Measurements from ENCODE around the gene AAGAB. TPM values are rescaled to one million over a fixed set of nuclear protein-coding genes. Genes with fewer than 3 reads are reported as not detected.

Gene AAGAB
- total and polyA plus RNA-seq, 9 donors: 7.8 to 37.1 (median 22.8) TPM

- intact Hi-C loops (cut with DNase I): loop anchor here in 1 of 4 donors (10.0 kb wide), 1 partner anchor 97 kb away; the partner anchor contains the start of gene SMAD3
- WGBS, 3 donors: 89 to 92% (median 92%) methylated on average over 5 of the region's 5 CpGs
- DNase-seq: peak in 1 of 5 donors; percentile 4
- H3K9me3 ChIP-seq: no peaks in the 10 kb centered on the region
- TF ChIP-seq CTCF (IDR thresholded peaks at IDR 0.05) (no peak), EP300 (IDR thresholded peaks at IDR 0.05) (no peak), POLR2A (IDR thresholded peaks at IDR 0.05) (no peak)
- no peaks in the 10 kb centered on the region for H3K36me3 ChIP-seq
- no peaks in the 10 kb centered on the region for H3K27me3 ChIP-seq
- no peak overlapping the region for H3K4me3 ChIP-seq
- peaks cover 23% of the 10 kb centered on the region for H3K4me1 ChIP-seq (ENCODE audit: insufficient read depth)
- no peak overlapping the region for H3K27ac ChIP-seq
These were observed 93.0 kb downstream of the AAGAB start for GRCh38 chr15:67161412-67161811.

- DNase-seq: peak in 1 of 5 donors; percentile 9
- Histone ChIP-seq H3K27me3 (no peaks in the 10 kb centered on the region), H3K9me3 (no peaks in the 10 kb centered on the region), H3K4me3 (no peak overlapping the region), H3K4me1 (ENCODE audit: insufficient read depth) (peaks cover 10% of the 10 kb centered on the region), H3K27ac (no peak overlapping the region), H3K36me3 (no peaks in the 10 kb centered on the region)
- WGBS, 3 donors: 84 to 93% (median 88%) methylated on average over 7 of the region's 7 CpGs
- TF ChIP-seq EP300 (IDR thresholded peaks at IDR 0.05) (no peak), CTCF (IDR thresholded peaks at IDR 0.05) (no peak), POLR2A (IDR thresholded peaks at IDR 0.05) (no peak)
- intact Hi-C loops (cut with DNase I): loop anchor here in 1 of 4 donors (2.0 kb wide), 1 partner anchor 70 kb away; no protein-coding TSS in a partner anchor
These were observed 96.1 kb downstream of the AAGAB start for GRCh38 chr15:67158367-67158766.

GRCh38 chr15:67157521-67158252, 96.8 kb downstream of the AAGAB start:
- Histone ChIP-seq H3K4me1 (ENCODE audit: insufficient read depth) (peaks cover 11% of the 10 kb centered on the region), H3K27ac (no peak overlapping the region), H3K36me3 (no peaks in the 10 kb centered on the region), H3K27me3 (no peaks in the 10 kb centered on the region), H3K9me3 (no peaks in the 10 kb centered on the region), H3K4me3 (no peak overlapping the region)
- intact Hi-C loops (cut with DNase I): loop anchor here in 1 of 4 donors (2.0 kb wide), 1 partner anchor 69 kb away; no protein-coding TSS in a partner anchor
- DNase-seq: peak in 1 of 5 donors; percentile 18
- TF ChIP-seq CTCF (IDR thresholded peaks at IDR 0.05): no peak
- TF ChIP-seq POLR2A (IDR thresholded peaks at IDR 0.05): no peak
- WGBS, 3 donors: 82 to 90% (median 82%) methylated on average over 8 of the region's 8 CpGs

GRCh38 chr15:67156834-67157233, 97.6 kb downstream of the AAGAB start:
- TF ChIP-seq POLR2A (IDR thresholded peaks at IDR 0.05) (no peak), CTCF (IDR thresholded peaks at IDR 0.05) (no peak), EP300 (IDR thresholded peaks at IDR 0.05) (no peak)
- Histone ChIP-seq H3K27me3 (no peaks in the 10 kb centered on the region), H3K27ac (no peak overlapping the region), H3K4me3 (no peak overlapping the region), H3K36me3 (no peaks in the 10 kb centered on the region), H3K4me1 (ENCODE audit: insufficient read depth) (peaks cover 11% of the 10 kb centered on the region), H3K9me3 (no peaks in the 10 kb centered on the region)
- intact Hi-C loops (cut with DNase I): no loop called here
- DNase-seq: no peak
- 94 to 96% (median 95%) methylated on average over 3 of the region's 3 CpGs for WGBS, 3 donors
